ENCODE data around the gene ELP6. TPM values are rescaled to one million over a fixed set of nuclear protein-coding genes. Genes with fewer than 3 reads are reported as not detected.
A peak's percentile ranks its signal among the peaks of the same experiment; 100 is the strongest.

ELP6 gene
- total RNA-seq, 1 experiment from 2014 or later: 46.2 TPM

GRCh38 chr3:47476330-47476626 lies 37.2 kb downstream of the ELP6 start:
- peak overlapping the region; percentile 70 for H3K27ac ChIP-seq (ENCODE audit: low read depth, low read length, poor library complexity, severe bottlenecking)
- ChIA-PET CTCF (no interaction called here), POLR2A (ENCODE audit: low non-redundant PET) (no interaction called here)

GRCh38 chr3:47475570-47476329 lies 37.8 kb downstream of the ELP6 start, which contains the start of gene SCAP:
Gene SCAP, minus strand, starts transcription at chr3:47475941. Its CDS starts 32,948 bp downstream, at chr3:47442993.
- no peaks in the 10 kb centered on the region for H3K36me3 ChIP-seq (ENCODE audit: insufficient read depth, low read length, poor library complexity, severe bottlenecking)
- no TSS peak for BruUV-seq (replicated peaks)
- H3K27me3 ChIP-seq (replicated peaks; ENCODE audit: insufficient read depth, low read depth, low read length, poor library complexity): no peaks in the 10 kb centered on the region
- POLR2A ChIA-PET (ENCODE audit: low non-redundant PET): no interaction called here
- H3K4me1 ChIP-seq (ENCODE audit: insufficient read depth, low read length, poor library complexity, severe bottlenecking): no peaks in the 10 kb centered on the region
- H3K27ac ChIP-seq (ENCODE audit: low read depth, low read length, poor library complexity, severe bottlenecking): peak within 1 kb of the TSS; percentile 70
- TF ChIP-seq CTCF (conservative IDR thresholded peaks at IDR 0.05; ENCODE audit: low read depth, low read length) (peak; percentile 72), EZH2 (IDR thresholded peaks at IDR 0.05; ENCODE audit: borderline replicate concordance, low read depth, low read length, poor library complexity, severe bottlenecking) (no peak)
- peak; percentile 75 for DNase-seq (ENCODE audit: low spot score)
- H3K4me3 ChIP-seq (ENCODE audit: low read depth, low read length, poor library complexity, severe bottlenecking): peak within 1 kb of the TSS; percentile 69
- CTCF ChIA-PET: interaction anchor here (0.6 to 0.8 kb wide), 2 partner anchors 14 to 55 kb away, joined by 3 to 11 read pairs; no protein-coding TSS in a partner anchor
- intact Hi-C loops (cut with micrococcal nuclease; ENCODE audit: unreplicated experiment): loop anchor here (5.0 kb wide), 1 partner anchor 53 kb away; no protein-coding TSS in a partner anchor
- no peaks in the 10 kb centered on the region for H3K9me3 ChIP-seq (ENCODE audit: low read depth, low read length, poor library complexity, severe bottlenecking)

More at GRCh38 chr3:47476330-47476626, 37.2 kb downstream of the ELP6 start:
- Histone ChIP-seq H3K9me3 (ENCODE audit: low read depth, low read length, poor library complexity, severe bottlenecking) (no peaks in the 10 kb centered on the region), H3K27me3 (replicated peaks; ENCODE audit: insufficient read depth, low read depth, low read length, poor library complexity) (no peaks in the 10 kb centered on the region), H3K36me3 (ENCODE audit: insufficient read depth, low read length, poor library complexity, severe bottlenecking) (no peaks in the 10 kb centered on the region), H3K4me1 (ENCODE audit: insufficient read depth, low read length, poor library complexity, severe bottlenecking) (no peaks in the 10 kb centered on the region), H3K4me3 (ENCODE audit: low read depth, low read length, poor library complexity, severe bottlenecking) (peak overlapping the region; percentile 69)
- no peak for DNase-seq (ENCODE audit: low spot score)
- TF ChIP-seq EZH2 (IDR thresholded peaks at IDR 0.05; ENCODE audit: borderline replicate concordance, low read depth, low read length, poor library complexity, severe bottlenecking): no peak
- TF ChIP-seq CTCF (conservative IDR thresholded peaks at IDR 0.05; ENCODE audit: low read depth, low read length): no peak
- intact Hi-C loops (cut with micrococcal nuclease; ENCODE audit: unreplicated experiment): loop anchor here (5.0 kb wide), 1 partner anchor 54 kb away; no protein-coding TSS in a partner anchor
- BruUV-seq (replicated peaks): no TSS peak

GRCh38 chr3:47475029-47475569 lies 38.4 kb downstream of the ELP6 start:
- ChIA-PET CTCF (interaction anchor here (0.6 to 0.8 kb wide), 2 partner anchors 15 to 54 kb away, joined by 3 to 11 read pairs; no protein-coding TSS in a partner anchor), POLR2A (ENCODE audit: low non-redundant PET) (no interaction called here)
- no TSS peak for BruUV-seq (replicated peaks)
- Histone ChIP-seq H3K4me1 (ENCODE audit: insufficient read depth, low read length, poor library complexity, severe bottlenecking) (no peaks in the 10 kb centered on the region), H3K9me3 (ENCODE audit: low read depth, low read length, poor library complexity, severe bottlenecking) (no peaks in the 10 kb centered on the region), H3K27me3 (replicated peaks; ENCODE audit: insufficient read depth, low read depth, low read length, poor library complexity) (no peaks in the 10 kb centered on the region), H3K36me3 (ENCODE audit: insufficient read depth, low read length, poor library complexity, severe bottlenecking) (no peaks in the 10 kb centered on the region), H3K27ac (ENCODE audit: low read depth, low read length, poor library complexity, severe bottlenecking) (peak overlapping the region; percentile 70), H3K4me3 (ENCODE audit: low read depth, low read length, poor library complexity, severe bottlenecking) (peak overlapping the region; percentile 69)
- peak; percentile 14 for DNase-seq (ENCODE audit: low spot score)
- intact Hi-C loops (cut with micrococcal nuclease; ENCODE audit: unreplicated experiment): loop anchor here (5.0 kb wide), 1 partner anchor 53 kb away; no protein-coding TSS in a partner anchor
- TF ChIP-seq CTCF (conservative IDR thresholded peaks at IDR 0.05; ENCODE audit: low read depth, low read length) (no peak), EZH2 (IDR thresholded peaks at IDR 0.05; ENCODE audit: borderline replicate concordance, low read depth, low read length, poor library complexity, severe bottlenecking) (no peak)

All from A673 (cell line).